HepG2 (cell line): ENCODE data around the gene MCF2L. TPM values are rescaled to one million over a fixed set of nuclear protein-coding genes. Genes with fewer than 3 reads are reported as not detected.

Source experiments
- ARID2 ChIP-seq: sonication (generic); formaldehyde crosslinking; IDR thresholded peaks from 2 replicates; pipeline ENCODE4 v1.8.1; 2022; ENCODE audit warnings: mild to moderate bottlenecking, missing genetic modification reagents, borderline replicate concordance
- CBFB ChIP-seq: sonication (generic); formaldehyde crosslinking; IDR thresholded peaks from 2 replicates; pipeline ENCODE4 v1.4.0; 2020; ENCODE audit warnings: missing genetic modification reagents
- ETS1 ChIP-seq: sonication (generic); formaldehyde crosslinking; IDR thresholded peaks from 2 replicates; pipeline ENCODE4 v1.4.0; 2020; ENCODE audit warnings: missing genetic modification reagents
- EZH2 ChIP-seq: conservative IDR thresholded peaks from 2 replicates; pipeline ENCODE4 v1.6.1; 2012; ENCODE audit warnings: mild to moderate bottlenecking, low read depth, low read length, moderate library complexity
- GLMP ChIP-seq: sonication (generic); formaldehyde crosslinking; IDR thresholded peaks from 2 replicates; pipeline ENCODE4 v1.9.0; 2021; ENCODE audit warnings: missing genetic modification reagents, mild to moderate bottlenecking, borderline replicate concordance
- HMGXB4 ChIP-seq, 2 experiments: sonication (generic) in 1 of 2; formaldehyde crosslinking in 1 of 2; IDR thresholded peaks; 2 replicates each; pipeline versions ENCODE4 v1.4.0 to v1.6.1; 2018 to 2020; ENCODE audit warnings: missing genetic modification reagents in 2 of 2, borderline replicate concordance in 1 of 2, low read depth in 1 of 2, mild to moderate bottlenecking in 1 of 2, missing biosample characterization in 1 of 2
- HNF4G ChIP-seq, 2 experiments: sonication (generic) in 1 of 2; formaldehyde crosslinking in 1 of 2; IDR thresholded peaks; 2 replicates each; pipeline versions ENCODE4 v1.4.0 to v1.6.1; 2011 to 2020; ENCODE audit warnings: borderline replicate concordance in 2 of 2, low read depth in 2 of 2, mild to moderate bottlenecking in 2 of 2, low read length in 1 of 2, missing genetic modification reagents in 1 of 2, moderate library complexity in 1 of 2
- MLX ChIP-seq: IDR thresholded peaks from 2 replicates; pipeline ENCODE4 v1.6.1; 2016
- PATZ1 ChIP-seq: sonication (generic); formaldehyde crosslinking; IDR thresholded peaks from 2 replicates; pipeline ENCODE4 v1.4.0; 2020; ENCODE audit warnings: missing genetic modification reagents
- POLR2AphosphoS5 ChIP-seq: IDR thresholded peaks from 2 replicates; pipeline ENCODE4 v1.6.1; 2012; ENCODE audit warnings: low read depth, low read length
- U2AF2 ChIP-seq: fragments of 200-400 bp; formaldehyde crosslinking; IDR thresholded peaks from 2 replicates; pipeline ENCODE4 v1.6.1; 2017; ENCODE audit warnings: low read depth, mild to moderate bottlenecking, low read length
- ZBTB33 ChIP-seq: sonication (generic); formaldehyde crosslinking; IDR thresholded peaks from 2 replicates; pipeline ENCODE4 v1.4.0; 2020; ENCODE audit warnings: missing genetic modification reagents
- ZBTB49 ChIP-seq: sonication (generic); formaldehyde crosslinking; IDR thresholded peaks from 2 replicates; pipeline ENCODE4 v1.4.0; 2020; ENCODE audit warnings: missing genetic modification reagents, borderline replicate concordance
- ZNF230 ChIP-seq: sonication (generic); formaldehyde crosslinking; IDR thresholded peaks from 2 replicates; pipeline ENCODE4 v1.4.0; 2020; ENCODE audit warnings: mild to moderate bottlenecking, missing genetic modification reagents
- ZNF546 ChIP-seq: sonication (generic); formaldehyde crosslinking; conservative IDR thresholded peaks from 2 replicates; pipeline ENCODE4 v1.8.1; 2023; ENCODE audit warnings: mild to moderate bottlenecking, missing genetic modification reagents
- polyA plus RNA-seq, 8 experiments: library from polyadenylated mRNA; depleted of rRNA in 3 of 8; stranded (reverse) in 7 of 8; unstranded in 1 of 8; fragments of >200 nt; fragmentation: Illumina TruSeq in 4 of 8; extraction: Trizol in 4 of 8; gene quantifications; 2 replicates each; pipeline versions ENCODE4 v1.2.1 to v1.2.3, GENCODE V29; 2011 to 2016; ENCODE audit warnings: low read depth in 4 of 8, missing spikeins in 1 of 8, mixed read lengths in 1 of 8; ENCODE audit not compliant: insufficient read depth in 1 of 8
- total RNA-seq, 5 experiments: library from RNA; depleted of rRNA; stranded (reverse); fragments of >200 nt; fragmentation: Illumina TruSeq; extraction: Trizol; gene quantifications; 2 replicates each; pipeline ENCODE4 v1.2.3, GENCODE V29; 2016; ENCODE audit warnings: low read depth in 1 of 5

MCF2L gene
- total and polyA plus RNA-seq, 2 of the 13 experiments (the other 11 are each of a cell fraction or from before 2014, with no cell fraction given), result 19.4 to 28.4 TPM

GRCh38 chr13:113138792-113139551, 170.0 kb downstream of the MCF2L start (continued):
- TF ChIP-seq ARID2 (CRISPR knock-in tag), result no peak
- TF ChIP-seq ZBTB33 (CRISPR knock-in tag), result peak; percentile 66; the same call in 1 of the 2 replicates
- peak in 1 of 2 experiments; percentile 64; a peak in 2 of 4 replicates for TF ChIP-seq HMGXB4 (CRISPR knock-in tag; IDR thresholded peaks at IDR 0.05; ENCODE audit: borderline replicate concordance in 1 of 2, low read depth in 1 of 2)
- peak; percentile 48 for TF ChIP-seq POLR2AphosphoS5
- peak; percentile 89; the same call in 1 of the 2 replicates for TF ChIP-seq MLX (CRISPR knock-in tag)
- TF ChIP-seq ETS1 (CRISPR knock-in tag), result no peak
- peak; percentile 86; the same call in 1 of the 2 replicates for TF ChIP-seq ZNF230 (CRISPR knock-in tag)
- TF ChIP-seq CBFB, result 0 out of 2 replicates have a peak, but pooled peaks have one; percentile 50
- TF ChIP-seq HNF4G (IDR thresholded peaks at IDR 0.05; ENCODE audit: borderline replicate concordance, low read depth, low read length), result peak; percentile 78
- TF ChIP-seq HNF4G (CRISPR knock-in tag; IDR thresholded peaks at IDR 0.05; ENCODE audit: borderline replicate concordance, low read depth), result peak; percentile 85
- peak; percentile 86 for TF ChIP-seq PATZ1
- TF ChIP-seq U2AF2, result no peak
- no peak for TF ChIP-seq ZNF546 (CRISPR knock-in tag)
- TF ChIP-seq GLMP (CRISPR knock-in tag), result no peak
- no peak for TF ChIP-seq ZBTB49 (CRISPR knock-in tag)
- TF ChIP-seq EZH2, result no peak
